Measurements from ENCODE around the gene P2RX2.
"Not testable (repeated sequence)": the region's sequence is repeated elsewhere in the genome, so short reads cannot be mapped to it uniquely, and the experiment has no call there.

Gene P2RX2

DNA sequence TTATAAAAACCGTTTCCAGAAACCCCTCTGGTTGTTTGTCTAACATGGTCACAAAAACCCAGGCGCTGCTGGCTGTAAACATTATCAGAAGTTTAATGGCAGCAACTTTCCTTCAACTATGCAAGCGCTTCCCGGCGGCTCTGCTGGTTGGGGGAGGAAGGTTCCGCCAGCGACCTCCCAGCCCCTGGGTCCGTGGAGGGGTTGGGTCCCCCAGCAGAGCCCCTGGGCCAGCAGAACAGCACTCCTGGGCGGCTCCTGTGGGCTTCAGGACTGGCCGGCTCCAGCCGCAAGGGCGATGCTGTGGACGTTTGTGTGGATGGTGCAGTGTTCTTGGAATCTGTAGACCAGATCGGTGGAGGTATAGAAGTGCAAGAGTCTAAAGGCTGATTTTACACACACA lies 34.1 kb upstream of the P2RX2 start:
- DNase-seq, result no peak

DNA sequence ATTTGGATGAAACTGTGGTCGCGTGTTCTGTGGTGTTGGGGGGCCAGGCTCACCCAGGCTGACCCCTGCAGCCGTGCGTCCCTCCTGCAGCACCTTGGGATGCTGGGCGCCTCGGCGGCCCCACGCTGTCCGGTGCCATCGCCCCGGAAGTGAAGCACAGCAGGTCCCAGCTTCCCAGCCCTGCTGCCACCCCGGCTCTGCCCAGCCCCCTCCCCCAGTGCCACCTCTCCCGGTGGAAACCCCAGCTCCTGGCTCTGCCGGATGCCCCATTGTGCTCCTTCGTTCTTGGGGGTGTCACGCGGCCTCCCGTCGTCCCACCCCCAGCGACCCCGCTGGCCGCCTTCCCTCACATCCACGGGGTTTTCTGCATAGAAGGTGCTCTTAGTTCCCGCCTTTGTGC lies 33.4 kb upstream of the P2RX2 start:
- DNase-seq, result no peak

DNA sequence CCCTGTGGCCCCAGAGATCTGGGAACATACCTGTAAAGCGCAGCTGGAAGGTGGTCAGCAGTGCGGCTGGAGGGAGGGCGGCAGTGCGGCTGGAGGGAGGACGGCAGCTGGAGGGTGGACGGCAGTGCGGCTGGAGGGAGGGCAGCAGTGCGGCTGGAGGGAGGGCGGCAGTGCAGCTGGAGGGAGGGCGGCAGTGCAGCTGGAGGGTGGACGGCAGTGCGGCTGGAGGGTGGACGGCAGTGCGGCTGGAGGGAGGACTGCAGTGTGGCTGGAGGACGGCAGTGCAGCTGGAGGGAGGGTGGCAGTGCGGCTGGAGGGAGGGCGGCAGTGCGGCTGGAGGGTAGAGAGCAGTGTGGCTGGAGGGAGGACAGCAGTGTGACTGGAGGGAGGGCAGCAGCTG lies 31.6 kb upstream of the P2RX2 start:
- no peak for DNase-seq

DNA sequence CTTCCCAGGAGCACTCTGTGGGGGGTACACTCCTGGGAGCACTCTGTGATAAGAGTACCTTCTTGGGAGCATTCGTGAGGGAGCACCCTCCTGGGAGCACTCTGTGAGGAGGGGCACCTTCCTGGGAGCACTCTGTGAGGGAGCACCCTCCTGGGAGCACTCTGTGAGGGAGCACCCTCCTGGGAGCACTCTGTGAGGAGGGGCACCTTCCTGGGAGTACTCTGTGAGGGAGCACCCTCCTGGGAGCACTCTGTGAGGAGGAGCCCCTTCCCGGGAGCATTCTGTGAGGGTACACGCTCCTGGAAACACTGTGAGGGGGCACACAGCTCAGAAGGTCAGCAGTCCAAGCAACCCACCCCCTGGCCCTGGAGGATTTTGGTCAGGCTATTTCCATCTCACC lies 30.8 kb upstream of the P2RX2 start:
- no peak for DNase-seq

DNA sequence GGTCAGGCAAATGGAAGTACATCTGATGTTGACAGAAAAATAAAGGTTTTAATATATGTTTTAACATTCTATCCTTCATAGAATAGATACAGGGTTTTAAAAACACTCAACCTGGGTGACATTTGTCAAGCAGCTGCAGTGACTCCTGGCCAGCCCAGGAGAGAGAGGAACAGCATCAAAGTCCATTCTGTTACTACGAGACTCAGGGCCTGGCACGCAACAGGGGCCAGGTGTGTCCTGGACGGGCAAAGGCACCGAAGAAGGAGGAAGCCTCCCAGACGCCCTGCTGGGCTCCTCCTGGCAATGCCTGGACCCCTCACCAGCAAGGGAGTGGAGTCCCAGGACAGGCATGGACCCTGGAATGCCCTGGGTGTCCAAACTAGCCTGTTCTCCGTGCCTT lies 30.3 kb upstream of the P2RX2 start:
- no peak for DNase-seq

DNA sequence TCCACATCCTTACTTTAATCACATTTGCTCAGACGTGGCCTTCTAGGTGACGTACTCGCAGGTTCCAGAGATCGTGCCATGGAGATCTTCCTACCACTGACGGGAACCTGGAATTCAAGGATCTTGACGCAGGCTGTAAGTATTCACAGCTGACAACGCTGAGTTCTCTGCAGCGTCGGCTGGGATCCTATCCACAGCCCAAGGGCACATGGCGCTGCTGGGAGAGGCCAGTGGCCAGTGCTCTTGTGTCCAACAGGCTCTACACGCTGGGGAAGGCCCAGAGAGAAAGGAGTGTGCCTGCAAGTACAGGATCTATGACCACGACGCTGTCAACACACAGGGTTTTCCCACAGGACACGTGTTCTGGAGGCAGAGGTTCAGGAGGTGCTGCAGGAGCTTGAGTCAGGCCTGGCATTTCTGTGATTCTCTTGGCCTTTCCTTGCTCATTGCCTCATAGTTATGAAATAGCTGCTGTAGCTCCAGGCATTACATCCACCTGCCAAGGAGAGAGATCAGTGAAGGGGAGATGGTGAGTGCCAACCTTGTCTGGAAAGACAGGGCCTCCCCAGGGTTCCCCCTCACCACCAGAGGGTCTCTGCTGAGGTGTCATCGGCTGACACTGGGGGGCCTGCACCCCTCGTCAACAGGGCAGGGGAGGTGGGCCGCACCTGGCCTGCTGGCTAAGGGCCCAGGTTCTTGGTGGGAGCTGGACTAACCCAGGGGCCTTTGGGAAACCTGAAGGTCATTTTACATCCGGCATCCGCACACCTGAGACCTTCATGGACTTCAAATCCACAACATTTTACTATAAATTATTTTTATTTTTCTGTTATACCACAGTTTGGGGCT lies 29.5 kb upstream of the P2RX2 start:
- DNase-seq, result no peak

DNA sequence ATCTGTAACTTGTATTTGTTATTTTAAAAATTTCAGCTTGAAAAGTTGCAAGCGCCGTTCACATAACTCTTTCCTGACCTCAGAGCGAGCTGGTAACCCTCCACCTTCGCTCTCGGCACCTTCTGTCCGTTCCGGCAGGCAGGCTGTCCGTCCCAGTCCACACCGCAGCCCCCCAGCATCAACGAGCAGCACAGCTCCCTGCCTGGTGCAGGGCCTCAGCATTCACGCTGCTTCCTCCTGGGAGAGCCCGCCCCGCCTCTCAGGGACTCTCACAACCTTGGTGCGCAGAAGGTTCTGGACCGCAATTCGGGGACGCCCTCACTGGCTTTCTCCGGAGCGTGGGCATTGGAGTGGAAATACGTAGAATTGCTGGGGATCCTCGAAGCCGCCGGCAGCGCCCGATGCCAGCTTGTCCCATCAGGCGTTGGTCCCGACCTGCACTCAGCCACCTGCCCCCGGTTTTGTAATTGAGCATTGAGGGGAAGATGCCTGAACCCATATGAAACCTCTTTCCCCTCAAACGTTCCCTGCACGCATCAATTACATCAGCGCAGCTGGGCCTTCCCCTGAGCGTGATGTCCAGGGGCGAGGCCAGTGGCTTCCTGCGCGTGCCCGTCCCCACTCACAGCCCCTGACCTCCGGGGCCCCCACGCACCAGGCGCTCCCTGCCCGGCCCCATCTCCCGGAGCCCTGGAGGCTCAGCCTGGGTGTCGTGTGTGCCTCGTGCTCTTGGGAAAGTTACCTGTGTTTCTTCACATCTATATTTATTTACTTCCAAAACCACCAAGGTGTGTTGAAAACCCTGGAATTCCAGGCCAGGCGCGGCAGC lies 27.3 kb upstream of the P2RX2 start:
- no peak for DNase-seq

DNA sequence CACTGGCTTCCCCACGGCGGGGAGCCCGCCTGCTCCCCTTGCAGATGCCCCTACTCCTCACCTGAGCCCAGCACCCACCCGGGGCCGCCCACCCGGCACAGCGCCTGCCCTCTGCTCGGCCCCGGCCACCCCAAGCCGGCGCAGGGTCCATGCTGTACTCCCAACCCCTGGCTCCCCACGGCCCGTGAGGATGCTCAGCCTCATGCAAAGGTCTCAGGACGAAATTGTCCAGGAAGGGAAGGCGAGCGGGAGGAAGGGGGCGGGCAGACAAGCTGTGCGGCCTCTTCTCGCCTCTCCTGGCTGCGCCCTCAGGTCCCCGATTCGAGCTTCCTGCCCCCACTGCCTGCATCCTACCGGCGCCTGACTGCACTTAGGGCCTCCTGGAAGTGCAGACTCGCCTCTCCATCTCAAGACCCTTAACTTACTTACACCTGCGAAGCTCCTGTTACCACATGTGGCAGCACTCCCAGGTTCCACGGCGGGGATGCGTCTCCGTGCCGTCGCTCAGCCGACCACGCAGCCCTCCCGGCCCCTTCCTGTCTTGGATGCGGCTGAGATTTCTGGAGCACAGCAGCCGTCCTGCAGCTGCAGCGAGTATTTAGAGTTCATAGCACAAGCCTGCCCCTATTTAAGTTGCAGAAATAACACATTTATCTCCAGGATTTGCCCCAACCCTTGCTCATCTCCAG lies 26.1 kb upstream of the P2RX2 start:
- DNase-seq, result no peak

DNA sequence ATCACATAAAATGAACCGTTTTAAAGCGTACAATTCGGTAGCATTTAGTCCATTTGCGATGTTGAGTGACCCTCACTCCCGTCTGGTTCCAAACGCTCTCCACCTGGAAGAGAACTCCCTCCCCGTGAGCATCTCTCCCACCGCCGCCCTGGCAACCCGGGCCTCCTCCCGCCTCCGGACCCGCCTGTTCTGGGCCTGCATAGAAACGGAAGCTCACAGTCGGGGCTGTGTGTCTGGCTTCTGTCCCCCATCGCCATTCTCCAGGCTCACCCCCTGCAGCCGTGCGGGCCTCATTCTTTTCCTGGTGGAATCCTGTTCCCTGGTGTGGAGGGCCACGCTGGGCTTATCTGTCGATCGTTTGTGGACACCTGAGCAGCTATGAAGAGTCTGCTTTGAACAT lies 25.5 kb upstream of the P2RX2 start:
- DNase-seq, result no peak

DNA sequence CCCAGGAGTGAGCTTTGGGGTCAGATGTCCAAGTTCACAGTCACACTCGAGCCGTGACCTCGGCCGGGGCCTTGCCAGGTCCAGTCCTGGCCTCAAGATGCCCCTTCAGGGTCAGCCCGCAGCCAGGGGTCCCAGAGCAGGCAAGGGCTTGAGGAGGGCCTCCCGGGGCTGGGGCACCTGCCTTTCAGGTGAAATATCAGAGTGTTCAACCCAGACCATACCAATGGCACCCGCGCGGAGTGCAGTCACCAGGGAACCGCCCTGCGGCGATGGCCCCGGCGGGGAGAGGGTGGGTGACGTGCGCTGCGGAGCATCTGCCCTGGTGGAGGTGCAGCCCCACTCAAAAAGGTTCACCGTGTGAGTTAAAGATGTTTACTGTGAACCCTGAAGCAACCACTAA lies 25.1 kb upstream of the P2RX2 start:
- DNase-seq, result no peak

DNA sequence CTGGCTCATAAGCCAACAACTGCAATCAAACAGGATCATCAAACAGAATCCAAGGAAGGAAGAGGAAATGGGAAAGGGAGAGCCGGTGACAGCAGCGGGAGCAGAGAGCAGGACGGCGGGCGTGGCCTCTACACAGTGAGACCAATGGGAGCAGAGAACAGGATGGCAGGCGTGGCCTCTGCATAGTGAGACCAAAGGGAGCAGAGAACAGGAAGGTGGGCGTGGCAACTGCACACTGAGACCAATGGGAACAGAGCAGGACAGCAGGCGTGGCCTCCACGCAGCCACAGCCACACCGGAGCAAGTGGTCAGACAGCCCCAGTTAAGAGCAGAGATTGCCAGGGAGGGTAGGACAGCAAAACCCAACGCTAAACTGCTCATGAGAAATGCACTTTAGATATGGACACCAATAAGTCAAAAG lies 24.6 kb upstream of the P2RX2 start:
- no peak for DNase-seq

DNA sequence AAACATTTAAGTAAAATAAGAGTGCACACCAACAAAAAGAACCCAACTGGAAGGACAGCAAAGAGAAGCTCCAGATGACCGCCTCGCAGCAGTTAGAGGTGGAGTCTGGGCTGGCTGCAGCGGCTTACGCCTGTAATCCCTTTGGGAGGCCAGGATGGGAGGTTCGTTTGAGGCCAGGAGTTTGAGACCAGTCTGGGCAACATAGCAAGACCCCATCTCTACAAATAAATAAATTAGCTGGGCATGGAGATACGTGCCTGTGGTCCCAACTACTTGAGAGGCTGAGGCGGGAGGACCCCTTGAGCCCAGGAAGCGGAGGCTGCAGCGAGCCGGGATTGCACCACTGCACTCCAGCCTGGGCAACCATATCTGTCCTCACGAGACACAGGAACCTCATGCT lies 23.4 kb upstream of the P2RX2 start:
- DNase-seq, result no peak

DNA sequence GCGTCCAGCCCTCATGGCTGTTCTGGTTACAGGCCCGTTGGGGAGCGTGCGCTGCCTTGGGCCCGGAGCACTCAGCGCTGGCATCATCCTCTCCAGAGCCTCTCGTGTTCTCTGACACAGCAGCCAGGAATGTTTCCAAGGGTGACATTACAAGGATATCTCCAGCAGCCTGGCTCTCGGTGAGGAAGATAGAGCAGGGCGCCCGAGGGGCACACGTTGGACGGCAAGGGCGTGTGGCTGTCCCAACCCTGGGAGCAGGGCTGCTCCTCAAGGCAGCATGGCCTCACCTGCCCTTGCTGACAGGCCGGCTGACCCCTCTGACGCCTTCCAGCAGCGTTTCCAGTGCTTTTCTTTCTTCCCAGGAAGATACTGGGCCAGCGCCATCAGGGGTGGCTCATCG lies 22.6 kb upstream of the P2RX2 start:
- no peak for DNase-seq

DNA sequence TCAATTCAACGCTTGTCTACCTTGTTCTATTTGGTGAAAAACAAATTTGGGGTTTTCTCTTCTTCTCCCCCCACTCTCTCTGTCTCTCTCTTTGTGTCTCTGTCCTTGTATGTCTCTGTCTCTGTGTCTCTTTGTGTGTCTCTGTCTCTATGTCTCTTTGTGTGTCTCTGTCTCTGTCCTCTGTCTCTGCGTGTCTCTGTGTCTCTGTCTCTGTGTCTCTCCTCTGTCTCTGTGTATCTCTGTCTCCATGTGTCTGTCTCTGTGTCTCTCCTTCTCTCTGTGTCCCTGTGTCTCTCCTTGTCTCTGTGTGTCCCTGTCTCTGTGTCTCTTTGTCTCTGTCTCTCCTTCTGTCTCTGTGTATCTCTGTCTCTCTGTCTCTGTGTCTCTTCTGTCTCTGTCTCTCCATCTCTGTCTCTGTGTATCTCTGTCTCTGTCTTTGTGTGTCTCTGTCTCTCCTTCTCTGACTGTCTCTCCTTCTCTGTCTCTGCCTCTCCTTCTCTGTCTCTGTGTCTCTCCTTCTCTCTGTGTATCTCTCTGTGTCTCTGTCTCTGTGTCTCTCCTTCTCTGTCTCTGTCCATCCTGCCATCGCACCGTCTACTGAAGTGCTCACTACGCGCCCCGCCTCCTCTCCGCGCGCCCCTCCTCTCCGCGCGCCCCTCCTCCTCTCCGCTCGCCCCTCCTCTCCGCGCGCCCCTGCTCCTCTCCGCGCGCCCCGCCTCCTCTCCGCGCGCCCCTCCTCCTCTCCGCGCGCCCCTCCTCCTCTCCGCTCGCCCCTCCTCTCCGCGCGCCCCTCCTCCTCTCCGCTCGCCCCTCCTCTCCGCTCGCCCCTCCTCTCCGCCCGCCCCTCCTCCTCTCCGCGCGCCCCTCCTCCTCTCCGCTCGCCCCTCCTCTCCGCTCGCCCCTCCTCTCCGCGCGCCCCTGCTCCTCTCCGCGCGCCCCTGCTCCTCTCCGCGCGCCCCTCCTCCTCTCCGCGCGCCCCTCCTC lies 21.0 kb upstream of the P2RX2 start:
- peak; percentile 30 for DNase-seq

DNA sequence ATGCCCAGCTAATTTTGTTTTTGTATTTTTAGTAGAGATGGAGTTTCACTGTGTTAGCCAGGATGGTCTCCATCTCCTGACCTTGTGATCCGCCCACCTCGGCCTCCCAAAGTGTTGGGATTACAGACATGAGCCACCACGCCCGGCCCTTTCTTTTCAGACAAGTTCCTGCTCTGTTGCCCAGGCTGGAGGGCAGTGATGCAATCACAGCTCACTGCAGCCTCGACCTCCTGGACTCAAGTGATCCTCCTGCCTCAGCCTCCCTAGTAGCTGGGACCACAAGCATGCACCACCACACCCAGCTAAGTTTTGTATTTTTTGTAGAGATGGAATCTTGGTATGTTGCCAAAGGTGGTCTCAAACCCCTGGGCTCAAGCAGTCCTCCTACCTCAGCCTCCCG lies 19.1 kb upstream of the P2RX2 start:
- not testable (repeated sequence) for DNase-seq

DNA sequence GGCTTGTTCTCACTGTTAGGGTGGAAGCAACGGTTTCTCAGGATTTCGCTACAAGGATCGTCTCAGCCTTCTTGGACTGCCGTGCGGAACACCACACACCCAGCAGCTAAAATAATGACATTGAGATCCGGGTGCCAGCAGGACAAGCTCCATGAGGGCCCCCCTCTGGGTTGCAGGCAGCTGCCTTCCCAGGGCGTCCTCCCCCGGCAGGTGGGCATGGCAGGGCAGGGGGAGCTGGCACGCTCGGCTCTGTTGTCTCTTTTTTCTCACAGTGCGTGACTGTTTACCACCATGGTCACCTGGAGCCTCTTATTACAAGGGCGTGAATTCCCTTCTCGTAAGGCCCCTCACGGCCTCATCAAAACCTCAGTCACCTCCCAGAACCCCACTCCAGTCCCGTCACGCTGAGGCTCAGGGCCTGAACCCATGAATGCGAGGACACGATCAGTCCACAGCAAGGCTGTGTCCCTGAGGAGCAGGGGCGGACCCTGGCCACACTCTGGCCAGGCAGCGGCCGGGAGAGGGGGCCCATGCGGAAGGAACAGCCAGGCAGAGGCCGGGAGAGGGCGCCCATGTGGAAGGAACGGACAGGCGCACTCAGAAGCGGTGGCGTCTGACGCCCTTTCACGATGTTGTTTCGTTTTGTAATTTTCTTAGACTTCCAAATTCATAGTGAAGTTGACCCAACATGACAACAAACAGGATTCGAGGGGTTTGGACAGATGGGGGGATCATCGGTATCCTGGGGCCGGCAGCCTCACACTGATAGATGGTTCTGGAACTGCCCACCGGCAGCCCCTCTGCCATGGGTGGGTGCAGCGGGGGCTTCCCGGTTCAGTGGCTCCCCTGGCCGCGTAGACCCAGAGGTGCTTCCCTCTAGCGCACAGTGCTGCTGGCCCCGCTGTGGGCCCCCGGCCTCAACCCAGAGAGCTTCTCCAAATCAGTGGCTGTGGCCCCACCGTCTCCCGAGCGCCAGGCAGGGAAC lies 18.2 kb upstream of the P2RX2 start:
- peak; percentile 33 for DNase-seq

DNA sequence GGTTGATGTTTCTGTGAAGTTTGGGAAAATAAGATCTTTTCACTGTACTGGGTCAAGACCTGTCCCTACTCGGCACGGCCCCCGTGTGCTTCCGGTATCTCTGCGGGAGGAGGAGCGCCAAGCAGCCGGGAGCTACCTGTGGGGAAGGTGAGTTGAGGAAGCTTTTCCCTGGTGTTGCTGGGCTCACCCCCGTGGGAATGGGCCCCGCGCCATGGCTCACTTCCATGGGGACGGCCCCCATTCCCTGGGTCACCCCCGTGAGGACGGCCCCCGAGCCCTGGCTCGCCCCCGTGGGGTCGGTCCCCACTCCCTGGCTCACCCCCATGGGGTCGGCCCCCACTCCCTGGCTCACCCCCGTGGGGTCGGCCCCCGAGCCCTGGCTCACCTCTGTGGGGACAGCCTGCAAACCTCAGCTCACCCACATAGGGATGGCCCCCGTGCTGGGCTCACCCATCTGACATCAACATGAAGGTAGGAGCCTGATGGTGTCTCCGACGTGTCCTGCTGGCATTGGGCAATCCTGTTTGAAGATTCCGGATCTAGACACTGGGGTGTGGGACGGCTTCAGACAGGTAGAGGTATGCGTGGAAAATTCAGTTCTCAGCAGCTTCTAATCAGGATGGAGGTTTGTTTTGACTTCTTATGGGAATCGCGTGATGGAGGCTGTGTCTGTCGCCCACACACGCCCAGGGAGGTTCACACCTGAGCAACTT lies 17.2 kb upstream of the P2RX2 start:
- no peak for DNase-seq

DNA sequence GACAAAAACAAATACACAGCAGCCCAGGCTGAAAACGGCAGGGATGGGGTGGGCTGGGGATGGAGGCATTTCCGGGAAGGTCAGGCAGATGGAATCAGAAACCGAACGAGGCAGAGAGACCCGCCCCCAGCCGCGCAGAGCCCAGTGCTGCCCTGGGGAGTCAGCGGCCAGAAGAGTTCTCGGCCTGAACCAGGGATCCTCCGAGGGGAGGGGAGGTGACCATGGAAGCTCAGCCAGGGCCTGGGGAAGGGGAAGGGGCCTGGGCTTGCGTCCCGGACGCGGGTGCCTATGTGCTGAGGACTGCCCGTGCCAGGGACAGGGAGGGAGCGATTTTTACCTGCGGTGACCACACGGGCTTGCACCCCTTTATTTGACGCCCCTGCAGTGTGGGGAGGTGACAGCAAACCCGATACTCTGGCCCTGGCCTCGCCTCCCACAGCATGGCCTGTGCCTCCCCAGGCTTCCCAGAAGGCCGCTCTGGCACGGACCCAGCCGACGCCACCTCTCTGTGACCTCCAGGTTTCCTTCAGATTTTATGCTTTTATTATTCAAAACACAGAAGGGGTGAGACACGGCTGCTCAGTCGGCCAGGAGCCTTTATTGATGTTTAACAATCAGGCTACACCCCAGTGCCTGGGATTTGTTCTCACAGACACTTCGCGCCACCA lies 15.9 kb upstream of the P2RX2 start:
- DNase-seq, result no peak

DNA sequence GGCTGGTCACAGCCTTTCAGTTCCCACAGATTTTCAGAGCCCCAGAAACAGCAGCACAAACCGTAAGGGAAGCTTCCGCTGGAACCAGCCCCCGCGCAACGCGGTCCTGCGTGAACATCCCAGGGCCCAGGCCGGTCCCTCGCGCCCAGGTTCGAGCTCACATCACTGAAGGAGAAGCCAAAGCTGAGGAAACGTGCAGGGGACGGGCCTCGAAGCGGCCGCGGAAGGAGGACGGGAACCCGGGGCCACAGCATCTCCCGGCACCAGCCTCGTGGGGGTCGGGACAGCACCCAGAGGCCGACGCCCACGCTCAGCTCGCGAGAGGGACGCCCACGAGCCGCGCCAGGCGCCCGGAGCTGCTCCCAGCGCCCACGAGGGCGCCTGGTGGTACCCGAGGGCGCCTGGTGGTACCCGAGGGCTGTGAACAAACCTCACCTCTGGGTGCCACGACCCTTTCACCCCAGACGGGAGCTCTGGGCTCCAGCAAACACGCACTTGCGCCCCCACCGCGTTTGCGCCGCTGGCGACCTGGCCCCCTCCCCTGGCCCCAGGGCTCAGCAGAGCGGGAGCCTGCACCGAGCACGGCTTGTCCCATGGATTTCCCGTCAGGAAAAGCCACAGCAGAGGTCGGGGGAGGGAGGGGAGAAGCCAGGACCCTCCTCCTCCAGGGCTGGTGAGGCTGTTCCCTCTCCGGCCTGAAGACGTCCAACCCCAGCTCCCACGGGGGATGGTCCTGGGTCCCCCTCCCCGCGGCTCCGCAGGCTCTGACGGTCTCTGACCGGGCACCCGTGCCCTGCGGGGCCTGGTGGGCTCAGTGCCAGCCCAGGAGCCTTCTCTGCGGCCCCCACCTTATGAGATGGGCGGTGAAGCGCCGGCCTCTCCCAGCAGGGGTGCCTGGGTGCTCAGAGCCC lies 15.1 kb upstream of the P2RX2 start:
- no peak for DNase-seq

Data from CD4-positive, alpha-beta T cell treated with Interleukin-15 for 1 hour (primary cell).